ENCODE measurements around the gene HGS. TPM values are rescaled to one million over a fixed set of nuclear protein-coding genes. Genes with fewer than 3 reads are reported as not detected.
"Not testable (repeated sequence)": the region's sequence is repeated elsewhere in the genome, so short reads cannot be mapped to it uniquely, and the experiment has no call there.

The HGS gene
- total and polyA plus RNA-seq, 2 of the 4 experiments (the other 2 are of a cell fraction), result 52.5 to 137 TPM

- H3K4me1 ChIP-seq (ENCODE audit: control insufficient read depth, insufficient read depth, low read length); H4K91ac ChIP-seq (ENCODE audit: insufficient read depth, low read depth, low read length); H2BK20ac ChIP-seq (ENCODE audit: low read depth, low read length); ATAC-seq (ENCODE audit: low read depth); H3K9me3 ChIP-seq (ENCODE audit: control insufficient read depth, insufficient read depth, low read length); H3K14ac ChIP-seq (replicated peaks; ENCODE audit: low read depth, low read length); BruUV-seq (replicated peaks); H3K27ac ChIP-seq (ENCODE audit: insufficient read depth, low read length); H2BK15ac ChIP-seq (ENCODE audit: low read depth, low read length); H3K4me2 ChIP-seq (ENCODE audit: low read depth, low read length); dilution Hi-C loops (cut with HindIII; ENCODE audit: low sequenced_read_pairs, unreplicated experiment); H4K8ac ChIP-seq (ENCODE audit: low read depth in 2 of 2, low read length in 2 of 2); H3K9me1 ChIP-seq (ENCODE audit: insufficient read depth, low read length); H3K27me3 ChIP-seq (ENCODE audit: control insufficient read depth, insufficient read depth, low read length); H3K18ac ChIP-seq (ENCODE audit: low read depth, low read length); CTCF ChIA-PET; H3K9ac ChIP-seq (ENCODE audit: low read depth, low read length); H2BK120ac ChIP-seq (ENCODE audit: low read depth, low read length); H3K4me3 ChIP-seq (ENCODE audit: insufficient read depth, low read depth, low read length); in situ Hi-C loops (cut with MboI; ENCODE audit: low sequenced_read_pairs); H2AFZ ChIP-seq (replicated peaks; ENCODE audit: low read length, poor library complexity); intact Hi-C loops (cut with micrococcal nuclease); H3K23ac ChIP-seq (ENCODE audit: low read depth, low read length); H3K4ac ChIP-seq (ENCODE audit: low read depth, low read length); H4K5ac ChIP-seq (ENCODE audit: low read depth, low read length); POLR2A ChIA-PET (ENCODE audit: unreplicated experiment); H4K20me1 ChIP-seq (ENCODE audit: insufficient read depth, low read length); H3K56ac ChIP-seq (ENCODE audit: extremely low read depth, insufficient read depth, low read length); H2AK5ac ChIP-seq (ENCODE audit: low read depth, low read length); H2BK5ac ChIP-seq (ENCODE audit: low read depth, low read length, poor library complexity, severe bottlenecking): not testable (repeated sequence)
- H3K79me1 ChIP-seq (ENCODE audit: low read depth in 1 of 2, low read length in 2 of 2), result peaks cover 15 to 59% of the 10 kb centered on the region in 2 experiments; a peak in 3 of 4 replicates
- no CpG with 5 or more reads among the region's 18 CpGs for WGBS, 2 experiments (ENCODE audit: extremely low coverage in 2 of 2, insufficient read length in 1 of 2)
- H2AK9ac ChIP-seq (replicated peaks; ENCODE audit: low read depth, low read length, poor library complexity), result peak overlapping the region; percentile 28
- H3K36me3 ChIP-seq (ENCODE audit: control insufficient read depth, insufficient read depth, low read length), result peaks cover 37% of the 10 kb centered on the region
- TF ChIP-seq SMC3 (IDR thresholded peaks at IDR 0.05; ENCODE audit: low read depth, low read length) (peak; percentile 18; the same call in 1 of the 2 replicates), RAD21 (IDR thresholded peaks at IDR 0.05; ENCODE audit: low read length) (peak; percentile 35)
- TF ChIP-seq, protein P1, sequence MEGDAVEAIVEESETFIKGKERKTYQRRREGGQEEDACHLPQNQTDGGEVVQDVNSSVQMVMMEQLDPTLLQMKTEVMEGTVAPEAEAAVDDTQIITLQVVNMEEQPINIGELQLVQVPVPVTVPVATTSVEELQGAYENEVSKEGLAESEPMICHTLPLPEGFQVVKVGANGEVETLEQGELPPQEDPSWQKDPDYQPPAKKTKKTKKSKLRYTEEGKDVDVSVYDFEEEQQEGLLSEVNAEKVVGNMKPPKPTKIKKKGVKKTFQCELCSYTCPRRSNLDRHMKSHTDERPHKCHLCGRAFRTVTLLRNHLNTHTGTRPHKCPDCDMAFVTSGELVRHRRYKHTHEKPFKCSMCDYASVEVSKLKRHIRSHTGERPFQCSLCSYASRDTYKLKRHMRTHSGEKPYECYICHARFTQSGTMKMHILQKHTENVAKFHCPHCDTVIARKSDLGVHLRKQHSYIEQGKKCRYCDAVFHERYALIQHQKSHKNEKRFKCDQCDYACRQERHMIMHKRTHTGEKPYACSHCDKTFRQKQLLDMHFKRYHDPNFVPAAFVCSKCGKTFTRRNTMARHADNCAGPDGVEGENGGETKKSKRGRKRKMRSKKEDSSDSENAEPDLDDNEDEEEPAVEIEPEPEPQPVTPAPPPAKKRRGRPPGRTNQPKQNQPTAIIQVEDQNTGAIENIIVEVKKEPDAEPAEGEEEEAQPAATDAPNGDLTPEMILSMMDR (conservative IDR thresholded peaks at IDR 0.05; ENCODE audit: low read depth, low read length), result peak; percentile 41
- peak; percentile 33 for DNase-seq
Measured at GRCh38 chr17:81675515-81676221, 8.1 kb upstream of the HGS start.
